Measurements from ENCODE around the gene OR12D2.
"Not testable (repeated sequence)": the region's sequence is repeated elsewhere in the genome, so short reads cannot be mapped to it uniquely, and the experiment has no call there.

OR12D2 gene

DNA sequence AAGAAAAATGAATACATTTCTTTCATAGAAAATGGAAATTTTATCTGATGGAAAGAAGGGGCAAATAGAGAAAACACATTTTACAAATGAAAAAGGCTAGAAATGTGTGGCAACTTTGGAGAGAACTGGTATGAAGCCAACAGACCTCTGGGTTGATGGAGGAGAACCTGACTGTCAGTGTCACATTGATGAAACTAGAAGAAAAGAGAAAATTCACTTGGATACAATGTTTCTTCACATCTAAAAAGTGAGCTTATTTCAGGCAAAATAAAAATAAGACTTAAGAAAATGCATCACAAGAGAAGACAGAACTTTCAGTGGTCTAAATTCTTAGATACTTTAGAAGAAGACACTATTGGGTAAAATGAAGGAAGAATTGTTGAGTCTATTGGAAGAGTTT lies at the start of gene OR12D2:
Gene OR12D2, plus strand, starts transcription at position 301 of the 400 bp plus-strand sequence. CDS start 1,069 bp downstream, outside the sequence.
- DNase-seq (ENCODE audit: low read depth): no peak

DNA sequence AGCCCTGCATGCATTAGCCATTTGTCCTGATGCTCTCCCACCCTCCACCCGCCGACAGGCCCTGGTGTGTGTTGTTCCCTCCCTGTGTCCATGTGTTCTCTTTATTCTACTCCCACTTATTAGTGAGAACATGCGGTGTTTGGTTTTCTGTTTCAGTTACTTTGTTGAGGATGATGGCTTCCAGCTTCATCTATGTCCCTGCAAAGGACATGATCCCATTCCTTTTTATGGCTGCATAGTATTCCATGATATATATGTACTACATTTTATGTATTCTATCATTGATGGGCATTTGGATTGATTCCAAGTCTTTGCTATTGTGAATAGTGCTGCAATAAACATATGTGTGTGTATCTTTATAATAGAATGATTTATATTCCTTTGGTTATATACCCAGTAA lies 46.1 kb upstream of the OR12D2 start:
- DNase-seq (ENCODE audit: low read depth): not testable (repeated sequence)

- no peak for DNase-seq (ENCODE audit: low read depth)
Observed at GRCh38 chr6:29354980-29355379, 40.5 kb upstream of the OR12D2 start.

DNA sequence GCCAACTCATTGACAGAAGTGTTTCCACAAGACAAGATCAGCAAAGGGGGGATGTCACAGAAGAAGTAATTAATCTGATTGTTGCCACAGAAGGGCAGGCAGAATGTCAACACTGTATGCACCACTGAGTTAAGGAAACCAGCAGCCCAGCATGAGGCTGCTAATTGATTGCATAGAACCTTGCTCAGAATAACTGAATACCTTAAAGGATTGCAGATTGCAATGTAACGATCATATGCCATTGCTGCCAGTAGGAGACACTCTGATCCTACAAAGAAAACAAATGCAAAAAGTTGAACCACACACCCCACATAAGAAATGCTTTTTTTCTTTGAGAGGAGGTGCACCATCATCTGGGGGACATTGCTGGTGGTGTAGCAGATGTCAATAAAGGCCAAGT lies 39.8 kb upstream of the OR12D2 start:
- DNase-seq (ENCODE audit: low read depth): no peak

DNA sequence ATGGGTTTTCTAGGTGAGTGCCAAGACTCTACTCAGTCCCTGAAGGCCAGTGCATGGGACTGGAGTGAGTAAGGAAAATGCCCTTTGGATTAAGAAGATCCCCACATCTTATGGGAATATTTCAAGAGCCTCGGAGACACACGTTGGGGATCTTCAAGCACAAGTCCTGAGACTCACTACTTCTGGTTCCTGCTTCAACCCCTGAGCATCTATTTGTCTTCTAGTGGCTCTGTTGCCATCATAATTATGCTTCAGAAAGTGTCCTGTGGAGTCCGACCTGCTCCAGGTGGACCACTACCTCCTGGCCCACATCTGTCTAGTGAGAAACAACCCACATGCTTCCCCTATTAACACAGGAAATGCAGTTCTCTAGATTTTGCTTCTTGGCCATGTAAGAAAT lies 26.7 kb upstream of the OR12D2 start, which contains the start of gene OR5V1:
Gene OR5V1, minus strand, starts transcription at position 101 of the 400 bp plus-strand sequence. CDS start 12,670 bp downstream, outside the sequence.
- DNase-seq (ENCODE audit: low read depth): no peak

DNA sequence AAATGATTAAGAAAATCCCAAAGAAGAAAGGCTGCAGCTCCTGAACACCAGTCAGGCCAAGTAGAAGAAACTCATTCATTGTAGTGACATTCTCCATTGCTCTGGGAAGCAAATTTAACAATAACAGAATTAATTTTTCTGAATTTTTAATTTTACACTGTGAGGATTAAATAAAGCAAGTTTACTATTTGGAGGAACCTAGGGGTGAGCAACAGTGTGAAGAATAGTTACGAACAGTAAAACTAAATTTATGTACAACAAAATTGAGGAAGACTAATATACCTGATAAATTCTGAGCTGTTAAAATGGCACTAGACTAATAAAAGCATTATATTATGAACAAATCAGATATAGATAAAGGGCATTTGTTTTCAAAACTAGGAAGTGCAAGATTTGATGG lies 20.2 kb upstream of the OR12D2 start, which contains the start of gene OR12D3:
Gene OR12D3, minus strand, starts transcription at position 101 of the 400 bp plus-strand sequence. Its CDS starts 4 bp downstream, at position 97.
- no peak for DNase-seq (ENCODE audit: low read depth)

DNA sequence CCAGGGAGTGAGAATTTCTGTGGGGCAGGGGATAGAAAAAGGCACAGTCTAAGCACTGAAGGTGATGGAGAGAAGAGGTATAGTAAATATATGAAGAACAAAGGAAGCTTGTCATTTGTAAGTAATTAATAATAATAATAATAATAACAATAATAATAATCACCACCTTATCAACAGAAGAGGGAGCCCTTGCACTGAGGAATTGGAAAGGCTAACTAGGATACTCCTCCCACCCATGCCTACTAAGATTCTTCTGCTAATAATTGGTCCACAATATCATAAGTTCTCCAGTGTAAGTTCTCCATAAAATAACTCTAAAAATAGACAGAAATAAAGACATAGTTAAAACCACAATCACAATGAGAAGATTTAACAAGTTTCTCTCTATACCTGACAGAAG lies 19.4 kb upstream of the OR12D2 start:
- no peak for DNase-seq (ENCODE audit: low read depth)

- no peak for DNase-seq (ENCODE audit: low read depth)
Observed at GRCh38 chr6:29388533-29388932, 6.9 kb upstream of the OR12D2 start.

GRCh38 chr6:29399525-29399924 lies 4.1 kb downstream of the OR12D2 start:
- no peak for DNase-seq (ENCODE audit: low read depth)

DNA sequence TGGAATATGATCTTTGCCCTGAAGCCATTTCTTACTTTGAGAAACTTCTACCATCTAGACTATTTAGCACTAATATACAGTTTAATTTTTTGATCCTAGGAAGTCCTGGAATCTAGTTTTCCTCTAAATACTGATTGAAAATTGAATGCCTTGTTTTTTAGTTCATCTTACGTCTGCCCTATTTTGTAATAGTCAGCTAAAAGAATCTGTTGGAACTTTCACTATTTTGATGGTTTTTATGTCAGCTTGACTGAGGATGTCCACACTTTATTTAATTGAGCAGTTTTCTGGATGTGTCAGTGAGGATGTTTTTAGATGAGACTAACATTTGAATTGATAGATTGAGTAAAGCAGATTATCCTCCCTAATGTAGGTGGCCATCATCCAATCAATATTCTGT lies 8.4 kb downstream of the OR12D2 start:
- no peak for DNase-seq (ENCODE audit: low read depth)

GRCh38 chr6:29414588-29414987 lies 19.2 kb downstream of the OR12D2 start, which contains the start of gene OR12D1:
Gene OR12D1 (plus strand): TSS chr6:29414928.
- DNase-seq (ENCODE audit: low read depth): no peak

GRCh38 chr6:29419516-29419915 lies 24.1 kb downstream of the OR12D2 start:
- DNase-seq (ENCODE audit: low read depth): no peak

DNA sequence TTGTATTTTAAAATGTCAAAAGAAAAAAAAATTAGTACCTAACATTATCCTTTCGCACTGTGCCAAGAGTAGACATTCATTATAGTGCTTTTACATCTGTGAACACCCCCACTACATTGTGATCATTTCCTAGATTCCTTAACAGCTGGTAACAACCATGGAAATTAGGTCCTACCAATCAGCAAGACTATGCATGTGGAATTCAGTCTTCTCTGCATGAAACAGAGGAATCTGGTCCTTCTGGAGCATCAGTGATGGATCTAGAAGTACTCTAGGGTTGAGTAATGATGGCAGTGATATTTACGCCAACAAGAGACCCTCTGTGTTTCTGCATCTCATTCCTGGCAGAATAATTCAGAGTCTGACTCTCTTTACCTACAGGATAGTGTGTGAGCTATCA lies 28.7 kb downstream of the OR12D2 start:
- no peak for DNase-seq (ENCODE audit: low read depth)

- DNase-seq (ENCODE audit: low read depth): no peak
Observed at GRCh38 chr6:29424575-29424974, 29.1 kb downstream of the OR12D2 start.

DNA sequence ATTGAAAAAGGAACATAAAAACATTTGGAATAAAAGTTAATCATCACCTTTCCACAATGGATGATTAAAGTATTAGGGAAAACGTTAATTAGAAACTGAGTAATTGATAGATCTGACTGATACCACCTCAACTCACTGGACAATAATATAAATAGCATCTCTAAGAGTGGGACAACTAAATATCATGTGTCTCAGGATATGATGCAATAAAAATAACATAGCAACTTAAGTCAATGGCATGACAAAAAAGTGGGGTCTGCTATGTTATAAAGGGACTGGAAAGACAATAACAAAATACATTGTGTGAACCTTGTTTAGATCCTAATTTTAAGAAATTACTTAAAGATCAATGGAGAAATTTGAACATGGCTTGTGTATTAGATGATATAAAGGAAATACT lies 29.6 kb downstream of the OR12D2 start:
- no peak for DNase-seq (ENCODE audit: low read depth)

GRCh38 chr6:29426654-29427053 lies 31.2 kb downstream of the OR12D2 start:
- DNase-seq (ENCODE audit: low read depth): no peak

GRCh38 chr6:29436730-29437129 lies 41.3 kb downstream of the OR12D2 start:
- DNase-seq (ENCODE audit: low read depth): not testable (repeated sequence)

- DNase-seq (ENCODE audit: low read depth): no peak
Observed at GRCh38 chr6:29439006-29439405, 43.6 kb downstream of the OR12D2 start, which contains the start of gene OR10C1. Gene OR10C1 (plus strand): TSS chr6:29439306. CDS start chr6:29440016, 710 bp downstream.

DNA sequence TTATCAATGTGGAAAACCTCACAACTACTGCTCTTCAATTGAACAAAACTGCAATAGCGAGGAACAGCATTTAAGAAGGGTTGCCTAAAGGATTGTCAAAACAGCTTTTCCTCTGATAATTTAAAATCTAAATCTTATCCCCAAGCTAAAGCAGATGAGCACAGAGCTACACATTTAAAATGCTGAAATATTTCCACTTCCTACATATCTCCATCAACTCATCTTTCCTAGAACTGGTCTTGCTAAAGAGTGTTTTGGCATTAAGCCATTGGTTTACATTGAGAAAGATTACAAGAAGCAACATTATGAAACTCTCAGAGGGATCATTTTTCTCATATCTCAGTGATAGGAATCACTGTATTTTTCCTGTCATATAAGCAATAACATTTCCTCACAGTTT lies 47.3 kb downstream of the OR12D2 start:
- no peak for DNase-seq (ENCODE audit: low read depth)

DNA sequence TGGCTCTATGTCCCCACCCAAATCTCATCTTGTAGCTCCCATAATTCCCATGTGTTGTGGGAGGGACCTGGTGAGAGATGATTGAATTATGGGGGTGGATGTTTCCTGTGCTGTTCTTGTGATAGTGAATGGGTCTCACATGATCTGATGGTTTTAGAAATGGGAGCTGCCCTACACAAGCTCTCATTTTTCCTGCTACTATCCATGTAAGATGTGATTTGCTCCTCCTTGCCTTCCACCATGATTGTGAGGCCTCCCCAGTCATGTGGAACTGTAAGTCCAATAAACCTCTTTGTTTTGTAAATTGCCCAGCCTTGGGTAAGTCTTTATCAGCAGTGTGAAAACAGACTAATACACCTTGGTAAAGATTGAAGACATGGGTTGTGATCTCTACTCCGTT lies 48.6 kb downstream of the OR12D2 start:
- DNase-seq (ENCODE audit: low read depth): not testable (repeated sequence)

All from fibroblast of the conjunctiva (primary cell).